ENCODE measurements around the gene TAS2R31.

The TAS2R31 gene

GRCh38 chr12:10998204-10998603, 33.0 kb downstream of the TAS2R31 start, which contains the start of gene TAS2R20:
TSS of gene TAS2R20 (minus strand) at chr12:10998304. CDS start at chr12:10997875, 429 bp downstream.
- DNase-seq (ENCODE audit: low spot score), result no peak

DNA sequence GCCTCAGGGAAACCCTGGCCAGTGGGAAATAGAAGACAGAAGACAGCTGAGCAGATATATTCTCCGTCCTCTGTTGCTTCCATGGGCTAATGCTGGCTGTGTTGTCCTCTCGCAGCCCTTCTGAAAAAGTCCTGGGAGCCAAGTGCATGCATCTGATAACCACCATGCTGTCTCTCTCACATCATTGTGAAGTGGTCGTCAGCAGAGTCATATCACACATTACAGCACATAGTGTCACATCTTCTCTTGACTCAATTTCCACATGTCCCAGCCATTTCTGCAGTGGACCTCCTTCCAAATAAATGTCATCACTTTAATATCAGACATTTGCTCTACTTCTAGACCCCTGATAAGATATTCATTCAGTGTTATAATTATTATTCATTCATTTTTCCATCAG, 36.9 kb downstream of the TAS2R31 start:
- DNase-seq (ENCODE audit: low spot score), result no peak

GRCh38 chr12:10989107-10989506, 42.1 kb downstream of the TAS2R31 start:
- DNase-seq (ENCODE audit: low spot score), result no peak

- no peak for DNase-seq (ENCODE audit: low spot score)
Measured at GRCh38 chr12:10986812-10987211, 44.4 kb downstream of the TAS2R31 start, which contains the start of gene TAS2R50. TSS of gene TAS2R50 (minus strand) at chr12:10986912. CDS start at chr12:10986860, 52 bp downstream.

- no peak for DNase-seq (ENCODE audit: low spot score)
Measured at GRCh38 chr12:10982244-10982643, 49.0 kb downstream of the TAS2R31 start.

Measured in pons (tissue), 1 donor.